Body of pancreas (tissue), 4 donors: Measurements from ENCODE around the gene GMPR2.

ENCODE experiments used
- CTCF ChIP-seq, 7 experiments: fragments of 450-650 bp in 4 of 7; fragments of 200-600 bp in 3 of 7; sonication (generic) in 3 of 7; IDR thresholded peaks; one replicate each; pipeline ENCODE4 v1.5.1; 2016 to 2019; ENCODE audit warnings: antibody characterized with exemption in 7 of 7
- POLR2A ChIP-seq, 3 donors: fragments of 450-650 bp; IDR thresholded peaks; one replicate each; pipeline ENCODE4 v1.6.1; 2016; ENCODE audit warnings: antibody characterized with exemption in 3 of 3, mild to moderate bottlenecking in 2 of 3

- TF ChIP-seq CTCF (IDR thresholded peaks at IDR 0.05) (no peak), POLR2A (IDR thresholded peaks at IDR 0.05) (no peak)
These were observed 51.8 kb downstream of the GMPR2 start for GRCh38 chr14:24284501-24285035.
